A549 treated with CORT108297 at 1 μM for 4 hours (cell line): ENCODE measurements around the gene MRGPRE. TPM values are rescaled to one million over a fixed set of nuclear protein-coding genes. Genes with fewer than 3 reads are reported as not detected.

Experiments
- total RNA-seq: library from RNA; stranded (reverse); fragments of 200-300 nt; extraction: Qiagen RNA extraction; gene quantifications from 5 replicates; pipeline ENCODE4 v1.2.3, GENCODE V29; 2022

The MRGPRE gene, protein sequence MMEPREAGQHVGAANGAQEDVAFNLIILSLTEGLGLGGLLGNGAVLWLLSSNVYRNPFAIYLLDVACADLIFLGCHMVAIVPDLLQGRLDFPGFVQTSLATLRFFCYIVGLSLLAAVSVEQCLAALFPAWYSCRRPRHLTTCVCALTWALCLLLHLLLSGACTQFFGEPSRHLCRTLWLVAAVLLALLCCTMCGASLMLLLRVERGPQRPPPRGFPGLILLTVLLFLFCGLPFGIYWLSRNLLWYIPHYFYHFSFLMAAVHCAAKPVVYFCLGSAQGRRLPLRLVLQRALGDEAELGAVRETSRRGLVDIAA
- 0.09 to 0.17 TPM (median 0.10 TPM) in 3 of 5 replicates, not detected in the others for total RNA-seq

DNA sequence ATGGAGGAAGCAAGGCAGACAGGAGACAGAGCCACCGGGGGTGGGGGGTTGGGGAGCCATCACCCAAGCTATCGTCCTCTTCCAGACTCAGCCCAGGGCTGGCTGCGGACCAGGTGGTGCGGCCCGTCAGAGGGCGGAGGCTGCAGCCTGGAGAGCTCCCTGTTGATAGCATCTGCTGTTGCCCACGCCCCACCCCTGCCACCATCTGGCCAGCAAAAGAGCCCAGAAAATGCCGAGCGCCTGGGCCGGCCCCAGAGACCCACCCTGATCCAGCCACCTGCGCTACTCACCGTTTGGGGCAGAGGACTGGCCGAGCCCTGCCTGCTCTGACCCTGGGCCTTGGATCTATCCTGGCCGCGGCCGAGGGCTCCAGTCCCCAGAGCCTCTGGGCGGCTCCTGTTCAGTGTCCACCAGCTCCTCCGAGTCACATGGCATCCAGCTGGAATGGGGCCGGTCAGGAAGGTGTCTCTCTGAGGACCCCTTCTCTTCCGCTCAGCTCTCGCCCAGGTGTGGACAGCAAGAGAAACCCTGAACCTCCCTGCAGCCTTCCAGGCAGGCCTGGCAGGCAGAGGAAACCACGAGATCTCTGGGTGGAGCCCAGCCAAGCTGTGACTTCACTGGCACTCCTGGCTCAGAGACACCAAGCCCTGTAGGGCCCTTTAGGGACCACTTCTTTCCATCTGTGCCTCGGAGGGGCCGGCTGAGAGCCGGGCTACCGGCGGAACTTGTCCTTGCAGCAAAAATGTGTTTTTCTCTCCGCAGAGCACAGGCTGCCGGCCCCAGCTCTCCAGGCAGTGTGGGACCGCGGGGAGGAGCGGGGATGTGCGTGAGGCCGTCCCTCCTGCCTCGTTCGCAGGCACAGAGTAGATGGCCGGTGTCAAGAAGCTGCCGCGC, at the start of gene MRGPRE:
Gene MRGPRE (minus strand): TSS at position 567 of the 894 bp plus-strand sequence. CDS start 3,618 bp downstream, outside the sequence.

DNA sequence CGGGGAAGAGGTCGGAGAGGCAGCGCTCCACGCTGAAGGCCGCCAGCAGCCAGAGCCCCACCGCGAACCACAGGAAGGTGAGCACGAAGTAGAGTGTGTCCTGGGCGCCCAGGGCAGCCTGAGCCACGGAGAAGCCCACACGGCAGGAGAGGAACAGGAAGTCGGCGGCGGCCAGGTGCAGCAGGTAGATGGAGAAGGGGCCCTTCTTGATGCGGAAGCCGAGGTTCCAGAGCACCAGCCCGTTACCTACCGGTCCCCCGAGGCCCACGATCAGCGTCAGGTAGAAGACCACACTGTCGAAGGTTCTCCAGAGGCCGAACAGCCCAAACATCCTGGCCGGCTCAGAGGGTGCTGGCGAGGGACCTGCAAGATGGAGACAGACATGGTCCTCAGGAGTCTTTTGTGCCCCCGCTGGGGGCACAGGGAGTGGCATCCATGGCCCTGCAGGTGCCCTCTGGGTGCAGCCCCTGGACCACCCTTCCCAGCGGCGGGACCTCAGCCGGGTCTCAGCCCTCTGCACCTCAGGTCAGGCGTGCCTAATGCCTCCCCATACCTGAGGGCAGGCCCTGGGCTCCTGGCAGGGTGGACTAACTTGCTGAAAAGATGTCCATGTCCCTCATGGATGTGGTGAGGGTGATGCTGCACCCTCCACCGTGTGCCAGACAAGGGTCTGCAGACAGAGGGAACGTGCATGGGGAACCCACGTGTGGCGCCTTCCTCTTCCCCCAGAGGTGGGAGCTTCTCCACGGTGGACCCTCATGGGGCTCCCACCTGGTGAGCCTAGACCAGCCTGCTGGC, 13.5 kb downstream of the MRGPRE start, which contains the start of gene MRGPRG:
Gene MRGPRG (minus strand): TSS at position 331 of the 798 bp plus-strand sequence. CDS start 0 bp downstream, at position 331.

Other genes with a start within 250 kb of the MRGPRE start
- 112 to 140 TPM (median 122 TPM) in 5 replicates for gene NAP1L4, start 240.1 kb downstream of the MRGPRE start, total RNA-seq
- gene CARS1, start 175.0 kb downstream of the MRGPRE start, total RNA-seq = 59.7 to 63.8 TPM (median 61.0 TPM) in 5 replicates
- 4.7 to 8.5 TPM (median 6.8 TPM) in 5 replicates for gene OSBPL5, start 67.1 kb downstream of the MRGPRE start, total RNA-seq
- not detected in 5 replicates for gene MRGPRG, start 13.6 kb downstream of the MRGPRE start, total RNA-seq
- gene ZNF195, start 146.7 kb upstream of the MRGPRE start, total RNA-seq = 17.9 to 23.4 TPM (median 19.7 TPM) in 5 replicates